Measurements from ENCODE around the gene RING1. TPM values are rescaled to one million over a fixed set of nuclear protein-coding genes. Genes with fewer than 3 reads are reported as not detected.

RING1 gene
- total and polyA plus RNA-seq, 8 donors, result 37.4 to 70.6 (median 55.4) TPM

GRCh38 chr6:33206027-33206863 lies 2.1 kb upstream of the RING1 start:
- peaks cover 30 to 72% of the 10 kb centered on the region in 2 donors for H3K4me1 ChIP-seq
- H3K9me3 ChIP-seq, result no peaks in the 10 kb centered on the region
- H3K36me3 ChIP-seq, result peaks cover 0 to 44% of the 10 kb centered on the region in 2 donors
- no peak overlapping the region for H3K27ac ChIP-seq
- ATAC-seq, result no peak
- no peak overlapping the region for H3K4me3 ChIP-seq
- TF ChIP-seq, protein P1, sequence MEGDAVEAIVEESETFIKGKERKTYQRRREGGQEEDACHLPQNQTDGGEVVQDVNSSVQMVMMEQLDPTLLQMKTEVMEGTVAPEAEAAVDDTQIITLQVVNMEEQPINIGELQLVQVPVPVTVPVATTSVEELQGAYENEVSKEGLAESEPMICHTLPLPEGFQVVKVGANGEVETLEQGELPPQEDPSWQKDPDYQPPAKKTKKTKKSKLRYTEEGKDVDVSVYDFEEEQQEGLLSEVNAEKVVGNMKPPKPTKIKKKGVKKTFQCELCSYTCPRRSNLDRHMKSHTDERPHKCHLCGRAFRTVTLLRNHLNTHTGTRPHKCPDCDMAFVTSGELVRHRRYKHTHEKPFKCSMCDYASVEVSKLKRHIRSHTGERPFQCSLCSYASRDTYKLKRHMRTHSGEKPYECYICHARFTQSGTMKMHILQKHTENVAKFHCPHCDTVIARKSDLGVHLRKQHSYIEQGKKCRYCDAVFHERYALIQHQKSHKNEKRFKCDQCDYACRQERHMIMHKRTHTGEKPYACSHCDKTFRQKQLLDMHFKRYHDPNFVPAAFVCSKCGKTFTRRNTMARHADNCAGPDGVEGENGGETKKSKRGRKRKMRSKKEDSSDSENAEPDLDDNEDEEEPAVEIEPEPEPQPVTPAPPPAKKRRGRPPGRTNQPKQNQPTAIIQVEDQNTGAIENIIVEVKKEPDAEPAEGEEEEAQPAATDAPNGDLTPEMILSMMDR (IDR thresholded peaks at IDR 0.05), result no peak
- no peak for DNase-seq
- H3K27me3 ChIP-seq, result no peaks in the 10 kb centered on the region
- intact Hi-C loops (cut with DNase I), result no loop called here

DNA sequence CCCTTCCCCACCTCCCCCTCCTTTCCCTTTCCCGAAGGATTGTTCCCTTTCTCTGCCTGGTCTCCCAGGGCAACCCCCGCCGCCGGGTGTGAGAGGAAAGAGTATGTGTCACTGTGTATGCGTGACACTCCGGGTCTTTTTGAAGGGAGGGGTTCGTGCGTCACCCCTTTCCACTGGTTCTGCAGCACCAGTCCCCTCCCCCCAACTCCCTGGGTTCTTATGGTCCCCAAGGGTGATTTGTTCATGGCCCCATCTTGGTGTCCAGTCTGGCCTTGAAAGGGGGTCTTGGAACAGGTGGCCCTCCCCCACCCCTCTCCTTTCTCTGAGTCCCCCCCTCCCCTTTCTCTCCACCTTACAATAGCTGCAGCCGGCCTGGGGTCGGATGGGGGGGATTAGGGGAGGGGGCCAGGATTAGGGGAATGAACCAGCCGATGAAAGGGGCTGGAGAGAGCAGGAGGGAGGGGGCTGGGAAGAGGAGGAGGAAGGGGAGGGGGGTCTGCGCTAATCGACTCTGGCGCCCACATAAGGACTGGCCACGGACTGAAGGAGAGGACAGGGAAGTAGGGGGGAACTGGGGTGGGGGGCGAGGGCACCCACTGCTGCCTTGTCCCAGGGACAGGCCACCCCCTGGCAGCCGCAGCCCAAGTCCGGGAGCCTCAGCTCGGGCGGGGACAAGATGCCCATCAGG lies 1.3 kb upstream of the RING1 start:
- Histone ChIP-seq H3K9me3 (no peaks in the 10 kb centered on the region), H3K4me3 (peak overlapping the region; percentile 59 to 70), H3K36me3 (peaks cover 0 to 45% of the 10 kb centered on the region in 2 donors), H3K27me3 (no peaks in the 10 kb centered on the region), H3K27ac (peak overlapping the region in 1 of 2 donors; percentile 91), H3K4me1 (peaks cover 23 to 64% of the 10 kb centered on the region in 2 donors)
- ATAC-seq, result no peak
- peak in 1 of 4 donors; percentile 38 for DNase-seq
- intact Hi-C loops (cut with DNase I), result no loop called here
- TF ChIP-seq, protein P1 (IDR thresholded peaks at IDR 0.05), result no peak

- H3K27ac ChIP-seq, result peak overlapping the region; percentile 85 to 91
- TF ChIP-seq, protein P1 (IDR thresholded peaks at IDR 0.05), result no peak
- no peaks in the 10 kb centered on the region for H3K9me3 ChIP-seq
- ATAC-seq (peak; percentile 25), DNase-seq (peak in 1 of 4 donors; percentile 75)
- peak overlapping the region; percentile 59 to 70 for H3K4me3 ChIP-seq
- peaks cover 0 to under 1% of the 10 kb centered on the region in 2 donors for H3K27me3 ChIP-seq
- peaks cover 19 to 64% of the 10 kb centered on the region in 2 donors for H3K4me1 ChIP-seq
- peaks cover 0 to 44% of the 10 kb centered on the region in 2 donors for H3K36me3 ChIP-seq
- intact Hi-C loops (cut with DNase I), result no loop called here
Observed at GRCh38 chr6:33207552-33208090, 679 bp upstream of the RING1 start.

- H3K4me3 ChIP-seq, result no peak overlapping the region
- H3K27ac ChIP-seq, result no peak overlapping the region
- no peak for ATAC-seq
- no peak for DNase-seq
- TF ChIP-seq, protein P1 (IDR thresholded peaks at IDR 0.05), result no peak
- intact Hi-C loops (cut with DNase I), result no loop called here
- no peaks in the 10 kb centered on the region for H3K9me3 ChIP-seq
- peaks cover 0 to 18% of the 10 kb centered on the region in 2 donors for H3K27me3 ChIP-seq
- peaks cover 0 to 31% of the 10 kb centered on the region in 2 donors for H3K36me3 ChIP-seq
- peaks cover 17 to 56% of the 10 kb centered on the region in 2 donors for H3K4me1 ChIP-seq
Observed at GRCh38 chr6:33209856-33210255, 1.6 kb downstream of the RING1 start.

GRCh38 chr6:33211136-33211535 lies 2.8 kb downstream of the RING1 start:
- no peak overlapping the region for H3K4me3 ChIP-seq
- ATAC-seq (no peak), DNase-seq (no peak)
- TF ChIP-seq, protein P1 (IDR thresholded peaks at IDR 0.05), result no peak
- H3K27me3 ChIP-seq, result peaks cover 0 to 18% of the 10 kb centered on the region in 2 donors
- no peaks in the 10 kb centered on the region for H3K9me3 ChIP-seq
- H3K4me1 ChIP-seq, result peaks cover 13 to 46% of the 10 kb centered on the region in 2 donors
- peaks cover 0 to 31% of the 10 kb centered on the region in 2 donors for H3K36me3 ChIP-seq
- no peak overlapping the region for H3K27ac ChIP-seq
- intact Hi-C loops (cut with DNase I), result no loop called here

Measured in left lung (tissue), 10 donors.